Transverse colon (tissue), 4 donors: ENCODE data around the gene PIGB. TPM values are rescaled to one million over a fixed set of nuclear protein-coding genes. Genes with fewer than 3 reads are reported as not detected.

ENCODE experiments used
- DNase-seq: peaks from one replicate; pipeline ENCODE4 v3.0.0-alpha.2; 2019
- H3K27ac ChIP-seq, 4 donors: fragments of 200-600 bp; sonication (generic); 2 replicates each; pipeline ENCODE4 v1.5.1; 2016 to 2018; ENCODE audit warnings: inconsistent platforms in 4 of 4
- H3K27me3 ChIP-seq: fragments of 200-600 bp; sonication (generic); 2 replicates; pipeline ENCODE4 v1.5.1; 2017; ENCODE audit warnings: inconsistent platforms
- H3K36me3 ChIP-seq, 4 donors: fragments of 200-600 bp; sonication (generic); 2 replicates each; pipeline ENCODE4 v1.5.1; 2017 to 2019; ENCODE audit warnings: inconsistent platforms in 4 of 4
- H3K4me1 ChIP-seq, 4 donors: fragments of 200-600 bp; sonication (generic); 2 replicates each; pipeline ENCODE4 v1.5.1; 2017 to 2020; ENCODE audit warnings: inconsistent platforms in 4 of 4
- H3K4me3 ChIP-seq, 4 donors: fragments of 200-600 bp; sonication (generic); 1 replicate in 1 of 4; 2 replicates in 3 of 4; pipeline versions ENCODE4 v1.5.1 to v1.6.1; 2017 to 2019; ENCODE audit warnings: inconsistent platforms in 4 of 4
- H3K9me3 ChIP-seq, 2 donors: fragments of 200-600 bp; sonication (generic); 2 replicates each; pipeline ENCODE4 v1.5.1; 2017 to 2019; ENCODE audit warnings: inconsistent platforms in 2 of 2
- EP300 ChIP-seq: sonication (generic); formaldehyde crosslinking; IDR thresholded peaks from one replicate; pipeline ENCODE4 v1.6.1; 2017; ENCODE audit warnings: antibody characterized with exemption, low read depth
- POLR2A ChIP-seq: fragments of 450-650 bp; IDR thresholded peaks from one replicate; pipeline ENCODE4 v1.6.1; 2016; ENCODE audit warnings: antibody characterized with exemption, mild to moderate bottlenecking, moderate library complexity
- POLR2AphosphoS5 ChIP-seq, 3 donors: sonication (generic); formaldehyde crosslinking; IDR thresholded peaks; one replicate each; pipeline ENCODE4 v1.6.1; 2016; ENCODE audit warnings: antibody characterized with exemption in 3 of 3
- in situ Hi-C, 4 donors: fragments of 200-750 bp; cut with MboI; loops; one replicate each; pipeline versions ENCODE4 v1.15.0 to v1.15.1; 2017; ENCODE audit warnings: low sequenced_read_pairs in 3 of 4, low pct_ligation_motif_present in 1 of 4, low pct_unique_long_range_greater_than_20kb in 1 of 4
- intact Hi-C: fragments of 100-400 bp; cut with DNase I; formaldehyde crosslinking; loops from one replicate; pipeline ENCODE4 v1.15.1; 2023; ENCODE audit warnings: low total_unique reads
- total RNA-seq, 4 donors: library from RNA; depleted of rRNA; stranded (reverse); fragments of >200 nt; gene quantifications; one replicate each; pipeline ENCODE4 v1.1.0, GENCODE V29; 2016
- TF ChIP-seq, protein P1 (sequence below), 5 experiments: fragments of 200-600 bp in 3 of 5; fragments of 450-650 bp in 2 of 5; sonication (generic) in 3 of 5; IDR thresholded peaks; 1 replicate in 2 of 5; 2 replicates in 3 of 5; pipeline ENCODE4 v1.5.1; 2016 to 2017; ENCODE audit warnings: antibody characterized with exemption in 5 of 5, inconsistent platforms in 3 of 5, mild to moderate bottlenecking in 2 of 5, moderate library complexity in 1 of 5

Gene PIGB
- total RNA-seq, 4 donors from 2014 or later, result 0.60 to 15.3 (median 14.5) TPM

DNA sequence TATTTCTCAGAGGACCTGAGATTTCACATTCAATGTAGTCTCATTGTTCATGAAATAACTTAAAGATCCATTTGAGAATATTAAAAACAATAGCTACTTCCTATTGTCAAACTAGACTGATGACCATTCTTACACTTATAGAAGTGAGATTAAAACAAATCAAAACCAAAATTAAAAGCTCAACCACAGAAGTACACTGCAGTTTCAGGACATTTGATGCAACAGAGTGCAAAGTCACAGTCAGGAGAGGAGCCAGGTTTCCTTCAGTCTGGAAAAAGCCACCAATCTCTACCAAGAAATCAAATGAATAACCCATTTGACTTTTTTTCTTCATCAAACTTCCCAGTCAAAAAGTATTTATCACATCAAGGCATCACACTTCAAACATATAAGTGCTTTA lies 83.7 kb downstream of the PIGB start:
- no peaks in the 10 kb centered on the region for H3K36me3 ChIP-seq
- no peak for DNase-seq
- peaks cover 2 to 50% (median 28%) of the 10 kb centered on the region in 4 donors for H3K4me1 ChIP-seq
- peak overlapping the region in 2 of 4 donors; percentile 28 to 59 for H3K27ac ChIP-seq
- in situ Hi-C loops, result loop anchor here in 2 of 4 donors (25.0 kb wide), 1 partner anchor 190 kb away; no protein-coding TSS in a partner anchor
- no peak overlapping the region for H3K4me3 ChIP-seq
- TF ChIP-seq EP300, result no peak
- TF ChIP-seq, protein P1, sequence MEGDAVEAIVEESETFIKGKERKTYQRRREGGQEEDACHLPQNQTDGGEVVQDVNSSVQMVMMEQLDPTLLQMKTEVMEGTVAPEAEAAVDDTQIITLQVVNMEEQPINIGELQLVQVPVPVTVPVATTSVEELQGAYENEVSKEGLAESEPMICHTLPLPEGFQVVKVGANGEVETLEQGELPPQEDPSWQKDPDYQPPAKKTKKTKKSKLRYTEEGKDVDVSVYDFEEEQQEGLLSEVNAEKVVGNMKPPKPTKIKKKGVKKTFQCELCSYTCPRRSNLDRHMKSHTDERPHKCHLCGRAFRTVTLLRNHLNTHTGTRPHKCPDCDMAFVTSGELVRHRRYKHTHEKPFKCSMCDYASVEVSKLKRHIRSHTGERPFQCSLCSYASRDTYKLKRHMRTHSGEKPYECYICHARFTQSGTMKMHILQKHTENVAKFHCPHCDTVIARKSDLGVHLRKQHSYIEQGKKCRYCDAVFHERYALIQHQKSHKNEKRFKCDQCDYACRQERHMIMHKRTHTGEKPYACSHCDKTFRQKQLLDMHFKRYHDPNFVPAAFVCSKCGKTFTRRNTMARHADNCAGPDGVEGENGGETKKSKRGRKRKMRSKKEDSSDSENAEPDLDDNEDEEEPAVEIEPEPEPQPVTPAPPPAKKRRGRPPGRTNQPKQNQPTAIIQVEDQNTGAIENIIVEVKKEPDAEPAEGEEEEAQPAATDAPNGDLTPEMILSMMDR (IDR thresholded peaks at IDR 0.05), result no peak
- TF ChIP-seq POLR2AphosphoS5 (IDR thresholded peaks at IDR 0.05), result no peak
- no peak for TF ChIP-seq POLR2A
- no peaks in the 10 kb centered on the region for H3K9me3 ChIP-seq
- intact Hi-C loops, result no loop called here
- H3K27me3 ChIP-seq, result no peaks in the 10 kb centered on the region

GRCh38 chr15:55403531-55403930 lies 84.5 kb downstream of the PIGB start:
- H3K36me3 ChIP-seq, result no peaks in the 10 kb centered on the region
- H3K4me1 ChIP-seq, result peaks cover 2 to 50% (median 29%) of the 10 kb centered on the region in 4 donors
- no peak for DNase-seq
- H3K27me3 ChIP-seq, result no peaks in the 10 kb centered on the region
- in situ Hi-C loops (loop anchor here in 2 of 4 donors (25.0 kb wide), 1 partner anchor 191 kb away; no protein-coding TSS in a partner anchor), intact Hi-C loops (no loop called here)
- no peak overlapping the region for H3K4me3 ChIP-seq
- peak overlapping the region; percentile 28 to 59 (median 40) for H3K27ac ChIP-seq
- H3K9me3 ChIP-seq, result no peaks in the 10 kb centered on the region
- TF ChIP-seq POLR2A (no peak), EP300 (no peak), POLR2AphosphoS5 (IDR thresholded peaks at IDR 0.05) (no peak)
- TF ChIP-seq, protein P1 (IDR thresholded peaks at IDR 0.05), result no peak

Other genes starting within 250 kb of the PIGB start
- 10 to 100 TPM; 10.1 to 65.3 (median 29.9) TPM for gene RSL24D1, start 122.3 kb upstream of the PIGB start, total RNA-seq
- gene RAB27A, start 29.4 kb upstream of the PIGB start, total RNA-seq, result 10 to 100 TPM in 3 of 4 donors, 1 to 10 TPM in 1; 9.4 to 65.7 (median 24.1) TPM
- 10 to 100 TPM in 2 of 4 donors, not detected in 2; 14.2 to 14.8 TPM for gene PIGBOS1, start 99 bp upstream of the PIGB start, total RNA-seq
- gene CCPG1, start 89.1 kb downstream of the PIGB start, total RNA-seq, result 10 to 100 TPM in 3 of 4 donors, 1 to 10 TPM in 1; 8.6 to 69.5 (median 52.6) TPM
- 10 to 100 TPM in 1 of 4 donors, 1 to 10 TPM in 2, not detected in 1; 3.5 to 14.9 (median 3.8) TPM for gene PIERCE2, start 89.3 kb downstream of the PIGB start, total RNA-seq
- under 1 TPM in 1 of 4 donors, not detected in 3; 0.80 TPM for gene DNAAF4, start 189.0 kb downstream of the PIGB start, total RNA-seq